Activated naive CD8-positive, alpha-beta T cell treated with anti-CD3 and anti-CD28 coated beads for 36 hours (primary cell): ENCODE results near the gene SCML2. TPM values are rescaled to one million over a fixed set of nuclear protein-coding genes. Genes with fewer than 3 reads are reported as not detected.

Source experiments
- DNase-seq: peaks from one replicate; pipeline ENCODE4 v3.0.0; 2021
- H3K27ac Mint-ChIP-seq: one replicate; pipeline ENCODE4 v1.8.0; 2022; ENCODE audit warnings: mild to moderate bottlenecking, moderate library complexity, mixed read lengths
- H3K27me3 Mint-ChIP-seq: one replicate; pipeline ENCODE4 v1.8.0; 2022; ENCODE audit warnings: mild to moderate bottlenecking, mixed read lengths
- H3K36me3 Mint-ChIP-seq: one replicate; pipeline ENCODE4 v1.8.0; 2021; ENCODE audit warnings: mild to moderate bottlenecking, mixed read lengths
- H3K4me1 Mint-ChIP-seq: one replicate; pipeline ENCODE4 v1.8.0; 2021; ENCODE audit warnings: mixed read lengths
- H3K4me3 Mint-ChIP-seq: one replicate; pipeline ENCODE4 v1.8.0; 2022; ENCODE audit warnings: mild to moderate bottlenecking, moderate library complexity, mixed read lengths
- H3K9me3 Mint-ChIP-seq: one replicate; pipeline ENCODE4 v1.8.0; 2022; ENCODE audit warnings: mixed read lengths
- total RNA-seq, 2 experiments: library from RNA; stranded (reverse); gene quantifications; one replicate each; pipeline ENCODE4 v1.2.3, GENCODE V29; 2021

The SCML2 gene
- total RNA-seq, 2 experiments from 2014 or later, result 3.4 to 4.0 TPM

GRCh38 chrX:18206657-18207056 lies 147.8 kb downstream of the SCML2 start:
- Mint-ChIP-seq H3K27ac (no peak overlapping the region), H3K27me3 (no peaks in the 10 kb centered on the region), H3K36me3 (no peaks in the 10 kb centered on the region), H3K4me1 (no peaks in the 10 kb centered on the region), H3K4me3 (no peak overlapping the region), H3K9me3 (no peaks in the 10 kb centered on the region)
- no peak for DNase-seq

GRCh38 chrX:18203631-18204030 lies 150.9 kb downstream of the SCML2 start:
- H3K27me3 Mint-ChIP-seq, result no peaks in the 10 kb centered on the region
- H3K9me3 Mint-ChIP-seq, result no peaks in the 10 kb centered on the region
- H3K27ac Mint-ChIP-seq, result no peak overlapping the region

GRCh38 chrX:18194688-18195087 lies 159.8 kb downstream of the SCML2 start:
- Mint-ChIP-seq H3K4me1 (no peaks in the 10 kb centered on the region), H3K27ac (no peak overlapping the region), H3K4me3 (no peak overlapping the region), H3K9me3 (no peaks in the 10 kb centered on the region), H3K36me3 (no peaks in the 10 kb centered on the region), H3K27me3 (peaks cover 8% of the 10 kb centered on the region)
- DNase-seq, result no peak

More at GRCh38 chrX:18203631-18204030, 150.9 kb downstream of the SCML2 start:
- Mint-ChIP-seq H3K36me3 (no peaks in the 10 kb centered on the region), H3K4me3 (no peak overlapping the region), H3K4me1 (no peaks in the 10 kb centered on the region)
- DNase-seq, result no peak

Other genes starting within 250 kb of the SCML2 start
- gene BEND2, start 133.8 kb downstream of the SCML2 start, total RNA-seq, result not detected
- 1 to 10 TPM in 1 of 2 experiments, under 1 TPM in 1; 0.82 to 1.3 TPM for gene CDKL5, start 70.9 kb upstream of the SCML2 start, total RNA-seq